ENCODE data around the gene TCF4.

GRCh38 chr18:55486936-55487335 is 101.1 kb downstream of the TCF4 start:
- no peak for TF ChIP-seq CTCF (IDR thresholded peaks at IDR 0.05 in 2 of 3, conservative IDR thresholded peaks at IDR 0.05 in 1 of 3; ENCODE audit: borderline replicate concordance in 1 of 3, insufficient read depth in 1 of 3, low read depth in 2 of 3, low read length in 2 of 3)
- no peak for TF ChIP-seq POLR2A (IDR thresholded peaks at IDR 0.05; ENCODE audit: borderline replicate concordance, extremely low read depth, insufficient read depth, insufficient read length)
- TF ChIP-seq ZNF274 (IDR thresholded peaks at IDR 0.05; ENCODE audit: low read depth, low read length), result no peak
- TF ChIP-seq EZH2 (IDR thresholded peaks at IDR 0.05), result no peak
- TF ChIP-seq TCF7L2 (IDR thresholded peaks at IDR 0.05; ENCODE audit: borderline replicate concordance, extremely low read depth, insufficient read depth, insufficient read length), result no peak
- TF ChIP-seq REST (IDR thresholded peaks at IDR 0.05; ENCODE audit: low read depth), result no peak
- no peak for TF ChIP-seq RAD21 (IDR thresholded peaks at IDR 0.05; ENCODE audit: low read depth)
- TF ChIP-seq SP1 (IDR thresholded peaks at IDR 0.05; ENCODE audit: low read depth), result no peak
- TF ChIP-seq SIN3A (IDR thresholded peaks at IDR 0.05; ENCODE audit: low read depth), result no peak
